HepG2 (cell line): ENCODE measurements around the gene ABCB11. TPM values are rescaled to one million over a fixed set of nuclear protein-coding genes. Genes with fewer than 3 reads are reported as not detected.

ENCODE experiments used
- ATAC-seq: fragments of 200-7000 bp; cut with Tn5 transposase; 3 replicates; pipeline ENCODE4 v1.9.1; 2020; ENCODE audit warnings: mild to moderate bottlenecking, moderate library complexity
- BruUV-seq: library from RNA; stranded (reverse); fragments of 400-500 nt; replicated peaks from 2 replicates; lab custom pipeline; 2021; lab: Mats Ljungman, UMichigan
- CTCF ChIA-PET: fragments of 300-600 bp; formaldehyde crosslinking; extraction: SDS; loops from one replicate; lab custom pipeline; 2021; ENCODE audit warnings: low total read pairs, inconsistent platforms, low intra/inter-chr PET ratio; lab: Yijun Ruan, JAX
- POLR2A ChIA-PET: fragments of 350-600 bp; sonication (Branson Sonifier 250); formaldehyde crosslinking; loops from one replicate; lab custom pipeline; 2020; ENCODE audit warnings: antibody characterized with exemption, inconsistent platforms; lab: Yijun Ruan, JAX
- DNase-seq: peaks from one replicate; pipeline ENCODE4 v3.0.0-alpha.2; 2015; ENCODE audit warnings: low spot score
- FAIRE-seq: peaks from 3 replicates; lab custom pipeline; 2011; peaks lifted over from hg19 to GRCh38; lab: Jason Lieb, UNC
- H2AFZ ChIP-seq: one replicate; pipeline ENCODE4 v1.6.1; 2011; ENCODE audit warnings: low read length, inconsistent platforms
- H3K27ac ChIP-seq: fragments of 300-600 bp; 3 replicates; pipeline ENCODE4 v1.8.0; 2011; ENCODE audit warnings: mixed run types, mild to moderate bottlenecking, mixed read lengths, low read length, inconsistent platforms; ENCODE audit not compliant: insufficient read depth; ENCODE audit errors: extremely low read length
- H3K27me3 ChIP-seq, 2 experiments: fragments of 200-600 bp in 1 of 2; 2 replicates in 1 of 2; 3 replicates in 1 of 2; pipeline versions ENCODE4 v1.6.0 to v1.8.0; 2011; ENCODE audit warnings: low read length in 2 of 2, mild to moderate bottlenecking in 2 of 2, moderate library complexity in 2 of 2, inconsistent platforms in 1 of 2; ENCODE audit not compliant: insufficient read depth in 2 of 2, control insufficient read depth in 1 of 2
- H3K36me3 ChIP-seq, 2 experiments: fragments of 200-600 bp in 1 of 2; replicated peaks in 1 of 2; 2 replicates in 1 of 2; 3 replicates in 1 of 2; pipeline versions ENCODE4 v1.5.1 to v1.8.0; 2011; ENCODE audit warnings: low read length in 2 of 2, inconsistent platforms in 1 of 2; ENCODE audit not compliant: insufficient read depth in 2 of 2, control insufficient read depth in 1 of 2
- H3K4me1 ChIP-seq: 2 replicates; pipeline ENCODE4 v1.5.1; 2012; ENCODE audit warnings: low read length, inconsistent platforms; ENCODE audit not compliant: insufficient read depth
- H3K4me2 ChIP-seq: 2 replicates; pipeline ENCODE4 v1.6.0; 2011; ENCODE audit warnings: low read depth, low read length, inconsistent platforms
- H3K4me3 ChIP-seq, 3 experiments: fragments of 200-600 bp in 1 of 3; sonication (generic), shearing (Covaris generic) in 1 of 3; replicated peaks in 1 of 3; 2 replicates each; pipeline ENCODE4 v1.5.1; 2011 to 2016; ENCODE audit warnings: low read length in 3 of 3, inconsistent platforms in 2 of 3, low read depth in 2 of 3, mild to moderate bottlenecking in 2 of 3, control low read depth in 1 of 3, mixed read lengths in 1 of 3; ENCODE audit not compliant: insufficient read depth in 1 of 3
- H3K79me2 ChIP-seq: one replicate; pipeline ENCODE4 v1.6.1; 2011; ENCODE audit warnings: low read length, inconsistent platforms; ENCODE audit not compliant: insufficient read depth
- H3K9ac ChIP-seq: 2 replicates; pipeline ENCODE4 v1.6.0; 2011; ENCODE audit warnings: mild to moderate bottlenecking, low read depth, low read length, inconsistent platforms; ENCODE audit not compliant: insufficient read depth
- H3K9me3 ChIP-seq: 2 replicates; pipeline ENCODE4 v1.5.1; 2012; ENCODE audit warnings: mild to moderate bottlenecking, low read length
- H4K20me1 ChIP-seq: 2 replicates; pipeline ENCODE4 v1.6.0; 2011; ENCODE audit warnings: inconsistent platforms, mild to moderate bottlenecking, low read length, moderate library complexity; ENCODE audit not compliant: insufficient read depth
- NCOR1 ChIP-seq: fragments of 200-600 bp; sonication (generic); IDR thresholded peaks from 2 replicates; pipeline ENCODE4 v1.7.0; 2017; ENCODE audit warnings: antibody characterized with exemption, low read length, borderline replicate concordance
- NFE2 ChIP-seq: sonication (generic); formaldehyde crosslinking; IDR thresholded peaks from 2 replicates; pipeline ENCODE4 v1.4.0; 2020; ENCODE audit warnings: missing genetic modification reagents
- NR2F1 ChIP-seq, 2 experiments: fragments of 450-650 bp in 1 of 2; formaldehyde crosslinking in 1 of 2; IDR thresholded peaks; 2 replicates each; pipeline versions ENCODE4 v1.5.0 to v1.6.1; 2016 to 2020; ENCODE audit warnings: mild to moderate bottlenecking in 1 of 2, missing compliant biosample characterization in 1 of 2, missing genetic modification reagents in 1 of 2, moderate library complexity in 1 of 2
- POLR2A ChIP-seq, 2 experiments: IDR thresholded peaks; 2 replicates each; pipeline ENCODE4 v1.6.1; 2011; ENCODE audit warnings: low read depth in 2 of 2, low read length in 2 of 2, mild to moderate bottlenecking in 1 of 2, moderate library complexity in 1 of 2; ENCODE audit not compliant: insufficient read depth in 1 of 2
- ZBTB7A ChIP-seq: sonication (generic); formaldehyde crosslinking; IDR thresholded peaks from 2 replicates; pipeline ENCODE4 v1.8.0; 2022; ENCODE audit warnings: mild to moderate bottlenecking, missing genetic modification reagents
- ZFAT ChIP-seq: sonication (generic); formaldehyde crosslinking; conservative IDR thresholded peaks from 2 replicates; pipeline ENCODE4 v1.8.1; 2023; ENCODE audit warnings: missing genetic modification reagents, inconsistent platforms
- ZNF292 ChIP-seq: sonication (generic); formaldehyde crosslinking; IDR thresholded peaks from 2 replicates; pipeline ENCODE4 v1.8.1; 2022; ENCODE audit warnings: mild to moderate bottlenecking, low read depth, missing genetic modification reagents, borderline replicate concordance
- ZNF431 ChIP-seq: sonication (generic); formaldehyde crosslinking; IDR thresholded peaks from 2 replicates; pipeline ENCODE4 v1.9.0; 2022; ENCODE audit warnings: missing genetic modification reagents, low read depth, mild to moderate bottlenecking, borderline replicate concordance
- ZNF501 ChIP-seq: sonication (generic); formaldehyde crosslinking; IDR thresholded peaks from 2 replicates; pipeline ENCODE4 v1.5.1; 2020; ENCODE audit warnings: mild to moderate bottlenecking, moderate library complexity, missing genetic modification reagents
- WGBS: methylation state at CpG from one replicate; pipeline ENCODE4 v1.1.6; 2017; ENCODE audit warnings: low lambda C conversion rate; 5-methylcytosine and 5-hydroxymethylcytosine counted together
- in situ Hi-C: cut with HindIII; loops from 2 replicates; pipeline ENCODE4 v1.10.0; 2017; ENCODE audit warnings: low pct_unique_long_range_greater_than_20kb; ENCODE audit not compliant: extremely low pct_ligation_motif_present
- intact Hi-C: fragments of 100-400 bp; cut with micrococcal nuclease; formaldehyde crosslinking; loops from one replicate; pipeline ENCODE4 v1.10.0; 2022; ENCODE audit not compliant: unreplicated experiment
- polyA plus RNA-seq, 8 experiments: library from polyadenylated mRNA; depleted of rRNA in 3 of 8; stranded (reverse) in 7 of 8; unstranded in 1 of 8; fragments of >200 nt; fragmentation: Illumina TruSeq in 4 of 8; extraction: Trizol in 4 of 8; gene quantifications; 2 replicates each; pipeline versions ENCODE4 v1.2.1 to v1.2.3, GENCODE V29; 2011 to 2016; ENCODE audit warnings: low read depth in 4 of 8, missing spikeins in 1 of 8, mixed read lengths in 1 of 8; ENCODE audit not compliant: insufficient read depth in 1 of 8
- total RNA-seq, 5 experiments: library from RNA; depleted of rRNA; stranded (reverse); fragments of >200 nt; fragmentation: Illumina TruSeq; extraction: Trizol; gene quantifications; 2 replicates each; pipeline ENCODE4 v1.2.3, GENCODE V29; 2016; ENCODE audit warnings: low read depth in 1 of 5
- TF ChIP-seq, protein P1 (sequence below), 2 experiments: sonication (generic) in 1 of 2; formaldehyde crosslinking in 1 of 2; IDR thresholded peaks; 2 replicates each; pipeline versions ENCODE4 v1.5.1 to v1.6.1; 2011 to 2020; ENCODE audit warnings: borderline replicate concordance in 1 of 2, low read depth in 1 of 2, low read length in 1 of 2, mild to moderate bottlenecking in 1 of 2, missing genetic modification reagents in 1 of 2, moderate library complexity in 1 of 2

ABCB11 gene
- total and polyA plus RNA-seq, 2 of the 13 experiments (the other 11 are each of a cell fraction or from before 2014, with no cell fraction given) = not detected

DNA sequence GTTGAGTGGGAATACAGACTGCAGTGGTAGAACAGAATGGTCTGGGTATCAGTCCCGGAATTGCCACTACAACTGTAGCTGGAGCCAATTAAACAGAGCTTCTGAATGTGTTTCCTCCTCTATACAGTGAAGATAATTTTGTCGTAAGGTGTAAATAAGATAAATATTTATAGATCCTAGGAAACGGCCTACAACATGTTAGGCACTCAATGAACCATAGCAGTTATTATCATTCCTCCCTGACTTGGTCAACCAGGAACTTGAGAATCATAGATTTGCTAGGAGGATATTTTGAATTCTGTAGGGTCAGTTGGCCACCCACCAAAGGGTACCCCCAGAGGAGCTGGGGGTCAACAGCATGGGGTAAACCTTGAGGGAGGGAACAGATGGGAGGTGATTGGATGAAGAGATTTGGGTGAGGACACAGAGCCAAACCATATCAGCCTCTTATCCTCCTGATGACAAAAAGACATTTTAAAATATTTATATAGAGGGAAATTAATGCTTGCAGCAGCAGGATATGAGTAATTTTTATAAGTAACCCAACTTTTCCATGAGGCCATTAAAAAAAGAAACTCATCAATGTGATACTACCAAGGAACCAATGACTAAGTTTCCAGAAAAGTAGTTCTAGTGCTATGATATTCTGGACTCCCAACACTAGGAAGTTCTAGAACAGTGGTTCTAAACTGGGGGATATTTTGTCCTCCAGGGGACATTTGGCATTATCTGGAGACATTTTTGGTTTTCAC is 42.3 kb upstream of the ABCB11 start:
- Histone ChIP-seq H3K4me2 (no peak overlapping the region), H3K36me3 (no peaks in the 10 kb centered on the region), H3K9ac (no peak overlapping the region), H3K4me3 (no peak overlapping the region), H3K79me2 (no peaks in the 10 kb centered on the region), H3K27me3 (peaks cover 1 to 12% of the 10 kb centered on the region in 2 experiments; a peak in 2 of 5 replicates), H3K9me3 (no peaks in the 10 kb centered on the region), H2AFZ (no peak overlapping the region), H4K20me1 (no peaks in the 10 kb centered on the region), H3K4me1 (no peaks in the 10 kb centered on the region; the same call in 1 of the 2 replicates), H3K27ac (no peak overlapping the region)
- FAIRE-seq (no peak), ATAC-seq (no peak), DNase-seq (no peak)
- TF ChIP-seq ZFAT (CRISPR knock-in tag) (no peak), NR2F1 (CRISPR knock-in tag; IDR thresholded peaks at IDR 0.05) (no peak), POLR2A (IDR thresholded peaks at IDR 0.05; ENCODE audit: insufficient read depth in 1 of 2, low read depth in 2 of 2, low read length in 2 of 2) (no peak), ZNF431 (CRISPR knock-in tag) (no peak), ZNF501 (CRISPR knock-in tag) (no peak), ZNF292 (no peak), NFE2 (CRISPR knock-in tag) (no peak), NCOR1 (no peak), ZBTB7A (CRISPR knock-in tag) (no peak)
- TF ChIP-seq, protein P1, sequence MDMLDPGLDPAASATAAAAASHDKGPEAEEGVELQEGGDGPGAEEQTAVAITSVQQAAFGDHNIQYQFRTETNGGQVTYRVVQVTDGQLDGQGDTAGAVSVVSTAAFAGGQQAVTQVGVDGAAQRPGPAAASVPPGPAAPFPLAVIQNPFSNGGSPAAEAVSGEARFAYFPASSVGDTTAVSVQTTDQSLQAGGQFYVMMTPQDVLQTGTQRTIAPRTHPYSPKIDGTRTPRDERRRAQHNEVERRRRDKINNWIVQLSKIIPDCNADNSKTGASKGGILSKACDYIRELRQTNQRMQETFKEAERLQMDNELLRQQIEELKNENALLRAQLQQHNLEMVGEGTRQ (IDR thresholded peaks at IDR 0.05; ENCODE audit: low read depth, low read length) = no peak
- TF ChIP-seq, protein P1 (CRISPR knock-in tag; IDR thresholded peaks at IDR 0.05; ENCODE audit: borderline replicate concordance) = no peak
- in situ Hi-C loops = no loop called here
- ChIA-PET POLR2A (no interaction called here), CTCF (no interaction called here)
- WGBS = 25% methylated on average over 3 of the region's 3 CpGs
- intact Hi-C loops = no loop called here
- no TSS peak for BruUV-seq
